GM18519 (cell line): ENCODE data around the gene KRTAP2-2.

Experiments
- ATAC-seq: cut with Tn5 transposase; IDR thresholded peaks from one replicate; pipeline ENCODE4 v1.9.1; 2021; ENCODE audit warnings: mild to moderate bottlenecking, moderate library complexity; ENCODE audit not compliant: unreplicated experiment, low FRiP score

The KRTAP2-2 gene

GRCh38 chr17:41026715-41027471 is 28.1 kb downstream of the KRTAP2-2 start, which contains the start of gene KRTAP1-5:
TSS of gene KRTAP1-5 (minus strand) at chr17:41027208. CDS start at chr17:41027155, 53 bp downstream.
- ATAC-seq, result no peak

- no peak for ATAC-seq
Observed at GRCh38 chr17:41024697-41025096, 30.3 kb downstream of the KRTAP2-2 start.

GRCh38 chr17:41020336-41020735 is 34.7 kb downstream of the KRTAP2-2 start:
- no peak for ATAC-seq

GRCh38 chr17:41019415-41019814 is 35.6 kb downstream of the KRTAP2-2 start:
- no peak for ATAC-seq

DNA sequence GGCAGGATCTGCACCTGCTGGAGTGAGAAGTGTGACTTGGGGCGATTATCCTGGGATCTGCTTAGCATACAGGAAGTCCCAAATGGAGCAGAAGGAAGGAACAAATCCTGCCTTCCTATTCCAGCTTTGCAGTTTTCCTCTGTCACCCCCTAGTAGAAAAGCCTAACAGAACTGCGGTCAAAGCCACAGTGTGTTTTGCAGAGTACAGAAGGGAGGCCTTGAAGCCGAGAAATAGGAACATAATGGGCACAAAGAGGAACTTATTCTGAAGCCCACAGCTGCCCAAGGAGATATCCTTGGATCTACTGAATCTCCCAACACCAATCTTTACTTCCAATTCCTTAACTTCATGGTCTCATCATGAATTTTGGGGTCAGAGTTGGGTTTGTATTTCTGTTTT is 36.5 kb downstream of the KRTAP2-2 start:
- ATAC-seq, result no peak

DNA sequence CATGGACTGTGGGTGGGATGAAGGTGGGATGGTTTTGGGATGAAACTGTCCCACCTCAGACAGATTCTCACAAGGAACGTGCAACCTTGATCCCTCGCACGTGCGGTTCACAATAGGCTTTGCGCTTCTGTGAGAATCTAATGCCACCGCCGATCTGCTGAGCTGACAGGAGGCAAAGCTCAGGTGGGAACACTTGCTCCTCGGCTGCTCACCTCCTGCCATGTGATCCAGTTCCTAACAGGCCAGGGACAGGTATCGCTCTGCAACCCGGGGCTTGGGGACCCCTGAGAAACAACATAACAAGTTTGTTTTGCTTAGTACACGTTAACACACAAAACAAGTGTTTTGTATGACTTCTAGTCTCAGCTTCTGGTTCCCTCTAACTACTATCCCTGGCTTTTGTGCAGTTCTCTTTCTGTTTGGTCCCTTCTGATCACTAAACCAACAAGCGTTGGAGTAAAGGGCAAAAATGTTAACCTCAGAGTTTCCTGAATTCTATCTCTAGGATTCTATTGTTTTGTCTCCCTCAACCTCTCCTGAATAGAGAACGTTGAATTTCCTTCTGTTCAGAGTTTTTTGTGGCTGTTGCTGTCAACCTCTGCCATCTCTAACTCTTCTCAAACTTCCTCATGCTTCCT is 38.3 kb downstream of the KRTAP2-2 start:
- no peak for ATAC-seq

DNA sequence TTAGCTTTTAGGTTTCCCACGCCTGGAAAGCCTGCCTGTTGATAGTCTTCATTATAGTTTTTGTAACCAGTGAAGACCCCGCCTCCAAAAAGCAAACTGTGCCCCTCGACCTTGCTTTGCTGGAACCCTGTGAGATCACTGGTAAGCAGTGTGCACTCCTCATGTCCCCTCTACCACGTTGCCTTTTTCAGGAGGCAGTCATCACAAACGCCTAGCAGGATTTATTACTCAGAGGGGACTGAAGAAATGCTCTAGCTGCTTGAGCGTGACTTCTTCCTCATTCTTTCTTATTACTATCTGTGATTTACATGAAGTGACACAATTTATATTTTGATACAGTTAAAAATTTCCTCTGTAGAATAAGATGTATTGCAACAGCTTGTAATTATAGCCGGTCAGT is 39.6 kb downstream of the KRTAP2-2 start:
- ATAC-seq, result no peak

DNA sequence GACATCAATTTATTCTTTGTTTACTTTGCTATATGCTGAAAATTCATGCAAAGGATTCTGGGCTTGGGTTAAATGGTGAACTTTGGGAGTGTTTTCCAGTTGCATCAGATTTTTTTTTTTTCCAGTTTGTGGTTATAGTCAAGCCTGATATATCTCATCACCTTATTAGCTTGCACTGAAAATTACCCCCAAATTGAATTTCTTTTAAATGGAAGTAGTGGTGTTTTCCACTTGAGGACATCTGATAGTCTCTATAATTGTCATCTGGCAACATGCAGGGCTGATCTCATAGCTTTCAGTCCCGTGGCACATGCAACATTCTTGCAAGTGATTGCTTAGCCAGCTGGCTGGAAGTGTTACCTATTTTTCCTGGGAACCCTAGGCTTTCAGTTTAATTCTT is 41.4 kb downstream of the KRTAP2-2 start:
- no peak for ATAC-seq

DNA sequence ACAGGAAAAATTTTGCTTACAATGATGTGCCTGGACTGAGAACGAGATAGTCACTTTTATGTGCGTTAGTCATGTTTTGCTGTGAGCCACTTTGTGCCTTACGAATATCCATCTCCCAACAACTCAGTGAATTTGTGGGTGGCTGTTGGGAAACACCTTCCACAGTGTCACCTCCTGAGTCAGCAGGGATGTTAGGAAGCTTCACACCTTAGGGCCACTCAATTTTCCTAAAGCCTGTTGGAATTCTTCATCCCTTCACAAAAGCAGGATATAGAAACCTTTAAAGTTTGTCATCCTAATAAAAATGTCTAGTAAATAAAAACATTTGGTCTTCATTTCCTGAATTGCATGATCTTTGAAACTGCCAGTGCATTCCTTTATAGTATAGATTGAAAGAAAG is 41.8 kb downstream of the KRTAP2-2 start:
- no peak for ATAC-seq

GRCh38 chr17:41012326-41013120 is 42.5 kb downstream of the KRTAP2-2 start:
- no peak for ATAC-seq

GRCh38 chr17:41010441-41010840 is 44.6 kb downstream of the KRTAP2-2 start:
- no peak for ATAC-seq

DNA sequence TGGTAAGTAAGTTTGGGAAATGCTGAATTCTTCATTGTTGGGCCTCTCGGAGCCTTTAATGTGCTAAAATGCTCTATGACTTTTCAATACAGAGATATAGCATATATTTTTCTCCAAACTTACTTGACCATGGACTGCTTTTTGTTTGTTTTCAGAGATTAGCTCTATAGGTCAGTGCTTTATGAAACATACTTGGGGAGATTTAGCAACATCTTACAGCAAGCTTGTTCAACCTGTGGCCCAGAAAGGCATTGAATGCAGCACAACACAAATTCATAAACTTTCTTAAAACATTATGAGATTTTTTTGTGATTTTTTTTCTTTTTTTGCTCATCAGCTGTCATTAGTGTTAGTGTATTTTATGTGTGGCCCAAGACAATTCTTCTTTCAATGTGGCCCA is 45.1 kb downstream of the KRTAP2-2 start:
- no peak for ATAC-seq

GRCh38 chr17:41009301-41009760 is 45.7 kb downstream of the KRTAP2-2 start:
- no peak for ATAC-seq

- ATAC-seq, result no peak
Observed at GRCh38 chr17:41008811-41009210, 46.2 kb downstream of the KRTAP2-2 start, which contains the start of gene KRTAP3-1. TSS of gene KRTAP3-1 (minus strand) at chr17:41009128. CDS start at chr17:41009074, 54 bp downstream.
